ENCODE results near the gene GGCX.

GRCh38 chr2:85584354-85584856 is 23.1 kb upstream of the GGCX start, which contains the start of gene VAMP5:
- TF ChIP-seq CTCF (conservative IDR thresholded peaks at IDR 0.05; ENCODE audit: low read depth, low read length), result no peak
- no peak for TF ChIP-seq EZH2 (IDR thresholded peaks at IDR 0.05; ENCODE audit: borderline replicate concordance, low read depth, low read length, poor library complexity, severe bottlenecking)
